H1 (cell line): ENCODE measurements around the gene BIN2.

ENCODE experiments used
- BACH1 ChIP-seq: IDR thresholded peaks from 2 replicates; pipeline ENCODE4 v1.6.1; 2012; ENCODE audit warnings: low read length, improper control_type of control experiment
- CEBPB ChIP-seq: IDR thresholded peaks from 2 replicates; pipeline ENCODE4 v1.6.1; 2012; ENCODE audit warnings: low read depth, low read length
- EZH2 ChIP-seq: fragments of 200-600 bp; sonication (generic); IDR thresholded peaks from 2 replicates; pipeline ENCODE4 v1.7.1; 2012; ENCODE audit warnings: low read depth, mild to moderate bottlenecking, moderate library complexity, low read length, inconsistent platforms; ENCODE audit not compliant: severe bottlenecking
- HDAC2 ChIP-seq, 2 experiments: fragments of 300-600 bp in 1 of 2; sonication (generic) in 1 of 2; IDR thresholded peaks; 2 replicates each; pipeline ENCODE4 v1.6.1; 2011 to 2012; ENCODE audit warnings: low read depth in 2 of 2, low read length in 2 of 2, mild to moderate bottlenecking in 2 of 2, moderate library complexity in 2 of 2, borderline replicate concordance in 1 of 2, inconsistent platforms in 1 of 2
- NANOG ChIP-seq: IDR thresholded peaks from 2 replicates; pipeline ENCODE4 v1.6.1; 2011; ENCODE audit warnings: low read length, low read depth, mild to moderate bottlenecking, inconsistent platforms; ENCODE audit not compliant: insufficient read depth, poor library complexity, severe bottlenecking
- POLR2A ChIP-seq, 2 experiments: IDR thresholded peaks; 1 replicate in 1 of 2; 2 replicates in 1 of 2; pipeline ENCODE4 v1.6.1; 2011; ENCODE audit warnings: low read depth in 2 of 2, low read length in 2 of 2, mild to moderate bottlenecking in 2 of 2; ENCODE audit errors: control extremely low read depth in 1 of 2
- POLR2AphosphoS5 ChIP-seq: IDR thresholded peaks from 2 replicates; pipeline ENCODE4 v1.6.1; 2011; ENCODE audit warnings: low read depth, low read length
- TAF1 ChIP-seq: IDR thresholded peaks from 2 replicates; pipeline ENCODE4 v1.6.1; 2011; ENCODE audit warnings: mild to moderate bottlenecking, low read depth, low read length
- YY1 ChIP-seq: IDR thresholded peaks from 2 replicates; pipeline ENCODE4 v1.6.1; 2011; ENCODE audit warnings: low read depth, mild to moderate bottlenecking, low read length
- TF ChIP-seq, protein P1 (sequence below), 3 experiments: IDR thresholded peaks; 1 replicate in 2 of 3; 2 replicates in 1 of 3; pipeline versions ENCODE4 v1.5.1 to v1.6.1; 2011; ENCODE audit warnings: low read length in 3 of 3, mild to moderate bottlenecking in 3 of 3, inconsistent platforms in 2 of 3, low read depth in 1 of 3, moderate library complexity in 1 of 3; ENCODE audit not compliant: insufficient read depth in 1 of 3; ENCODE audit errors: control extremely low read depth in 1 of 3
- TF ChIP-seq, protein P2 (sequence below): IDR thresholded peaks from 2 replicates; pipeline ENCODE4 v1.6.1; 2012; ENCODE audit warnings: inconsistent platforms
- TF ChIP-seq, protein P3 (sequence below): IDR thresholded peaks from 2 replicates; pipeline ENCODE4 v1.6.1; 2012; ENCODE audit warnings: inconsistent platforms

DNA sequence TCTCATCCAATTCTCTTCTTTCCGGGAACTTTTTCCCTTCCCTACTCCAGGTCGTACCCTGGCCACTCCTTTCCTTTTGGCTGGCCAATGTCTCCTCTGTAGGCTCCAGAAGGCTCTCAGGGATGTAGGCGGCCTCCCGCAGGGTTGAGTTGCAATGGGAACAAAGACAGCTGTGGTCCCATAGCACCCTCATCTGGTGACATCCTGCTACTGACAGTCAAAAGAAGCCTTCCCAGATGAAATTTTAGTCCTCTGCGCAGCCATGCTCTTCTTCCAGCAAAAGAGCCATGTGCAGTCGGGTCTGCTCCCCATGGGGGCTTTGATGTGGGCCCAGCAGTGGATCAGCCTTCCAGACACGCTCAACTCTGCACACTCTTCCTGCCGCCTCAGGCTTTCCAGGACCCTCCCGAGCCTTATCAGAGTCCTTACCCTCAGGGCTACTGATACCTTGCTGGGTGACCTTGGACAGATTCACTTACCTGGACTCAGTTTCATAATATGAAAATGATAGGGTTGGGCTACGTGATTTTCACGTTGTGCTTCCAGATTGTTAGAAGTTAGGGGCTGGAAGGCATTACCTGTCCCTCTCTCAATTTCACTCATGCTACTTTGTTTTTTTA is 28.0 kb upstream of the BIN2 start:
- TF ChIP-seq, protein P1, sequence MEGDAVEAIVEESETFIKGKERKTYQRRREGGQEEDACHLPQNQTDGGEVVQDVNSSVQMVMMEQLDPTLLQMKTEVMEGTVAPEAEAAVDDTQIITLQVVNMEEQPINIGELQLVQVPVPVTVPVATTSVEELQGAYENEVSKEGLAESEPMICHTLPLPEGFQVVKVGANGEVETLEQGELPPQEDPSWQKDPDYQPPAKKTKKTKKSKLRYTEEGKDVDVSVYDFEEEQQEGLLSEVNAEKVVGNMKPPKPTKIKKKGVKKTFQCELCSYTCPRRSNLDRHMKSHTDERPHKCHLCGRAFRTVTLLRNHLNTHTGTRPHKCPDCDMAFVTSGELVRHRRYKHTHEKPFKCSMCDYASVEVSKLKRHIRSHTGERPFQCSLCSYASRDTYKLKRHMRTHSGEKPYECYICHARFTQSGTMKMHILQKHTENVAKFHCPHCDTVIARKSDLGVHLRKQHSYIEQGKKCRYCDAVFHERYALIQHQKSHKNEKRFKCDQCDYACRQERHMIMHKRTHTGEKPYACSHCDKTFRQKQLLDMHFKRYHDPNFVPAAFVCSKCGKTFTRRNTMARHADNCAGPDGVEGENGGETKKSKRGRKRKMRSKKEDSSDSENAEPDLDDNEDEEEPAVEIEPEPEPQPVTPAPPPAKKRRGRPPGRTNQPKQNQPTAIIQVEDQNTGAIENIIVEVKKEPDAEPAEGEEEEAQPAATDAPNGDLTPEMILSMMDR (IDR thresholded peaks at IDR 0.05; ENCODE audit: control extremely low read depth in 1 of 3, insufficient read depth in 1 of 3, low read depth in 1 of 3, low read length in 3 of 3) = peak; percentile 67 to 92 (median 79)
- TF ChIP-seq NANOG (no peak), POLR2A (IDR thresholded peaks at IDR 0.05; ENCODE audit: control extremely low read depth in 1 of 2, low read depth in 2 of 2, low read length in 2 of 2) (no peak), BACH1 (no peak), CEBPB (0 out of 2 replicates have a peak, but pooled peaks have one; percentile 2), TAF1 (no peak), HDAC2 (IDR thresholded peaks at IDR 0.05; ENCODE audit: borderline replicate concordance in 1 of 2, low read depth in 2 of 2, low read length in 2 of 2) (no peak), YY1 (peak; percentile 49; the same call in 1 of the 2 replicates), POLR2AphosphoS5 (no peak), EZH2 (no peak)
- TF ChIP-seq, protein P2, sequence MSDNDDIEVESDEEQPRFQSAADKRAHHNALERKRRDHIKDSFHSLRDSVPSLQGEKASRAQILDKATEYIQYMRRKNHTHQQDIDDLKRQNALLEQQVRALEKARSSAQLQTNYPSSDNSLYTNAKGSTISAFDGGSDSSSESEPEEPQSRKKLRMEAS = peak; percentile 22; the same call in 1 of the 2 replicates
- TF ChIP-seq, protein P3, sequence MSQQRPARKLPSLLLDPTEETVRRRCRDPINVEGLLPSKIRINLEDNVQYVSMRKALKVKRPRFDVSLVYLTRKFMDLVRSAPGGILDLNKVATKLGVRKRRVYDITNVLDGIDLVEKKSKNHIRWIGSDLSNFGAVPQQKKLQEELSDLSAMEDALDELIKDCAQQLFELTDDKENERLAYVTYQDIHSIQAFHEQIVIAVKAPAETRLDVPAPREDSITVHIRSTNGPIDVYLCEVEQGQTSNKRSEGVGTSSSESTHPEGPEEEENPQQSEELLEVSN = no peak
